Hepatocyte (in vitro differentiated cells): ENCODE results near the gene TTLL9. TPM values are rescaled to one million over a fixed set of nuclear protein-coding genes. Genes with fewer than 3 reads are reported as not detected.

ENCODE experiments used
- DNase-seq: peaks from one replicate; pipeline ENCODE4 v3.0.0-alpha.2; 2016; ENCODE audit warnings: low spot score
- H2AFZ ChIP-seq: fragments of 200-600 bp; sonication (generic); 2 replicates; pipeline ENCODE4 v1.6.0; 2016; ENCODE audit warnings: antibody characterized with exemption, mild to moderate bottlenecking
- H3K27ac ChIP-seq: fragments of 200-600 bp; sonication (generic); 2 replicates; pipeline ENCODE4 v1.5.1; 2016; ENCODE audit warnings: mild to moderate bottlenecking
- H3K27me3 ChIP-seq: fragments of 200-600 bp; sonication (generic); 2 replicates; pipeline ENCODE4 v1.6.1; 2016
- H3K36me3 ChIP-seq: fragments of 200-600 bp; sonication (generic); replicated peaks from 2 replicates; pipeline ENCODE4 v1.5.1; 2016; ENCODE audit warnings: low read depth; ENCODE audit not compliant: insufficient read depth
- H3K4me1 ChIP-seq: fragments of 200-600 bp; sonication (generic); 2 replicates; pipeline ENCODE4 v1.5.1; 2016; ENCODE audit warnings: mild to moderate bottlenecking, moderate library complexity; ENCODE audit not compliant: insufficient read depth
- H3K4me2 ChIP-seq: fragments of 200-600 bp; sonication (generic); 2 replicates; pipeline ENCODE4 v1.6.0; 2016
- H3K4me3 ChIP-seq: fragments of 200-600 bp; sonication (generic); 2 replicates; pipeline ENCODE4 v1.5.1; 2016; ENCODE audit warnings: mild to moderate bottlenecking
- H3K79me2 ChIP-seq: fragments of 200-600 bp; sonication (generic); 2 replicates; pipeline ENCODE4 v1.6.0; 2017; ENCODE audit warnings: mild to moderate bottlenecking
- H3K9me2 ChIP-seq: fragments of 200-600 bp; sonication (generic); replicated peaks from 2 replicates; pipeline ENCODE4 v1.6.0; 2017; ENCODE audit warnings: mild to moderate bottlenecking; ENCODE audit not compliant: insufficient read depth
- H3K9me3 ChIP-seq: fragments of 200-600 bp; sonication (generic); 2 replicates; pipeline ENCODE4 v1.5.1; 2016; ENCODE audit warnings: low read depth, mild to moderate bottlenecking
- H4K20me1 ChIP-seq: fragments of 200-600 bp; sonication (generic); 2 replicates; pipeline ENCODE4 v1.6.0; 2016; ENCODE audit warnings: mild to moderate bottlenecking; ENCODE audit not compliant: insufficient read depth, poor library complexity, severe bottlenecking
- CTCF ChIP-seq: fragments of 200-600 bp; sonication (generic); IDR thresholded peaks from 2 replicates; pipeline ENCODE4 v1.5.1; 2016; ENCODE audit warnings: antibody characterized with exemption, mild to moderate bottlenecking; ENCODE audit not compliant: poor library complexity
- EZH2 ChIP-seq: fragments of 200-600 bp; sonication (generic); IDR thresholded peaks from 2 replicates; pipeline ENCODE4 v1.6.1; 2016; ENCODE audit warnings: antibody characterized with exemption, mild to moderate bottlenecking, borderline replicate concordance
- EZH2phosphoT487 ChIP-seq: fragments of 200-600 bp; sonication (generic); IDR thresholded peaks from one replicate; pipeline ENCODE4 v1.6.1; 2018; ENCODE audit warnings: antibody characterized with exemption, mild to moderate bottlenecking, low read depth, moderate library complexity; ENCODE audit not compliant: unreplicated experiment, severe bottlenecking
- WGBS: methylation state at CpG from one replicate; pipeline ENCODE4 v1.1.6; 2016; ENCODE audit warnings: low lambda C conversion rate; ENCODE audit errors: missing lambda C conversion rate; 5-methylcytosine and 5-hydroxymethylcytosine counted together
- polyA plus RNA-seq: library from polyadenylated mRNA; unstranded; fragments of >200 nt; fragmentation: Nextera tagmentation; extraction: Ambion mirVana; gene quantifications from 2 replicates; pipeline ENCODE4 v1.2.1, GENCODE V29; 2016
- small RNA-seq: library from RNA; depleted of rRNA; stranded (forward); fragments of <200 nt; gene quantifications from one replicate; pipeline ENCODE3, GENCODE V24; 2014
- total RNA-seq: library from RNA; depleted of rRNA; stranded (reverse); fragments of >200 nt; gene quantifications from 2 replicates; pipeline ENCODE4 v1.2.3, GENCODE V29; 2014

TTLL9 gene
- total and polyA plus RNA-seq, 2 experiments from 2014 or later: 0.18 TPM; not detected in 1

DNA sequence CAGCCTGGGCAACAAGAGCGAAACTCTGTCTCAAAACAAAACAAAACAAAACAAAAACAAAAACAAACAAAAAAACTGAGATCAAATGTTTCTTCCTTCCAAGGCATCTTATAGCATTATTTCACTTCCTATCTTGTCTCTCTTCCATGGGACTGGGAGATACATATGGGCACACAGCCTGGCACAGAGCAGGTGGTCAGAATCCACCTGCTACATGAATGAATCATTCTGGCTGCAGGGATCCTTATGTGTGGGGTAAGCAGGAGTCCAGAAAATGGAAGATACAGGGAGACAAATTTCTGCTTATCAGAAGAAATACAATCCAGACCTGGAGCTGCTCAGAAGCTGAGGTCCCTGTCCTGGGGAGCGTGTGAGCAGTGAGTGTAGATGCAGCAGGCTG lies 121.7 kb downstream of the TTLL9 start:
- Histone ChIP-seq H3K27me3 (peaks cover 51% of the 10 kb centered on the region), H3K27ac (no peak overlapping the region), H3K9me3 (no peaks in the 10 kb centered on the region), H3K4me3 (no peak overlapping the region), H3K9me2 (no peaks in the 10 kb centered on the region), H4K20me1 (no peaks in the 10 kb centered on the region), H3K4me1 (no peaks in the 10 kb centered on the region), H2AFZ (no peak overlapping the region), H3K36me3 (no peaks in the 10 kb centered on the region), H3K79me2 (no peaks in the 10 kb centered on the region), H3K4me2 (no peak overlapping the region)
- WGBS: 72% methylated on average over 2 of the region's 2 CpGs
- DNase-seq: no peak
- TF ChIP-seq CTCF: no peak
- TF ChIP-seq EZH2phosphoT487: no peak
- no peak for TF ChIP-seq EZH2

Small RNAs within 50 kb of the gene (small RNA-seq; reads per million reads assigned to genes)
- not detected for gene RNU1-94P

Other genes starting within 250 kb of the TTLL9 start
- 0.68 and 3.6 TPM in 2 replicates for gene COX4I2, start 232.7 kb upstream of the TTLL9 start, total RNA-seq
- gene COX4I2, start 232.7 kb upstream of the TTLL9 start, polyA plus RNA-seq: 0.37 and 3.3 TPM in 2 replicates
- 139 and 145 TPM in 2 replicates for gene BCL2L1, start 147.8 kb upstream of the TTLL9 start, total RNA-seq
- 104 and 108 TPM in 2 replicates for gene BCL2L1, start 147.8 kb upstream of the TTLL9 start, polyA plus RNA-seq
- 22.9 and 23.9 TPM in 2 replicates for gene TPX2, start 131.3 kb upstream of the TTLL9 start, total RNA-seq
- 16.3 and 18.5 TPM in 2 replicates for gene TPX2, start 131.3 kb upstream of the TTLL9 start, polyA plus RNA-seq
- gene MYLK2, start 51.3 kb upstream of the TTLL9 start, total RNA-seq: not detected in 2 replicates
- gene MYLK2, start 51.3 kb upstream of the TTLL9 start, polyA plus RNA-seq: 0.33 TPM in 1 of 2 replicates, not detected in the other
- gene FOXS1, start 25.0 kb upstream of the TTLL9 start, total RNA-seq: 0.64 and 0.87 TPM in 2 replicates
- gene FOXS1, start 25.0 kb upstream of the TTLL9 start, polyA plus RNA-seq: 0.96 and 1.1 TPM in 2 replicates
- gene DUSP15, start 107 bp upstream of the TTLL9 start, total RNA-seq: 23.0 and 23.5 TPM in 2 replicates
- gene DUSP15, start 107 bp upstream of the TTLL9 start, polyA plus RNA-seq: 10.2 and 12.2 TPM in 2 replicates
- 8.9 and 9.1 TPM in 2 replicates for gene PDRG1, start 81.4 kb downstream of the TTLL9 start, total RNA-seq
- gene PDRG1, start 81.4 kb downstream of the TTLL9 start, polyA plus RNA-seq: 25.4 and 26.3 TPM in 2 replicates
- gene XKR7, start 97.5 kb downstream of the TTLL9 start, total RNA-seq: 0.12 and 0.37 TPM in 2 replicates
- not detected in 2 replicates for gene XKR7, start 97.5 kb downstream of the TTLL9 start, polyA plus RNA-seq
- gene CCM2L, start 139.8 kb downstream of the TTLL9 start, total RNA-seq: 0.77 and 0.80 TPM in 2 replicates
- 0.56 and 1.0 TPM in 2 replicates for gene CCM2L, start 139.8 kb downstream of the TTLL9 start, polyA plus RNA-seq
- gene HCK, start 181.6 kb downstream of the TTLL9 start, total RNA-seq: 0.44 and 2.2 TPM in 2 replicates
- 0.54 and 0.90 TPM in 2 replicates for gene HCK, start 181.6 kb downstream of the TTLL9 start, polyA plus RNA-seq
- gene TM9SF4, start 239.1 kb downstream of the TTLL9 start, total RNA-seq: 65.3 and 72.3 TPM in 2 replicates
- 86.4 and 87.3 TPM in 2 replicates for gene TM9SF4, start 239.1 kb downstream of the TTLL9 start, polyA plus RNA-seq